Activated naive CD4-positive, alpha-beta T cell treated with anti-CD3 and anti-CD28 coated beads for 36 hours (primary cell): ENCODE measurements around the gene C16orf74. TPM values are rescaled to one million over a fixed set of nuclear protein-coding genes. Genes with fewer than 3 reads are reported as not detected.

Experiments used
- CTCF ChIA-PET: fragments of 350-600 bp; sonication (Branson Sonifier 250); formaldehyde crosslinking; loops from one replicate; lab custom pipeline; 2021; ENCODE audit warnings: antibody characterized with exemption; lab: Charles Lee
- DNase-seq: peaks from one replicate; pipeline ENCODE4 v3.0.0-alpha.2; 2020
- H3K27ac Mint-ChIP-seq: one replicate; pipeline ENCODE4 v1.8.0; 2021; ENCODE audit warnings: mild to moderate bottlenecking, mixed read lengths
- H3K27me3 Mint-ChIP-seq: one replicate; pipeline ENCODE4 v1.8.0; 2021; ENCODE audit warnings: low read depth, mixed read lengths
- H3K36me3 Mint-ChIP-seq: one replicate; pipeline ENCODE4 v1.8.0; 2021; ENCODE audit warnings: low read depth, mixed read lengths
- H3K4me1 Mint-ChIP-seq: one replicate; pipeline ENCODE4 v1.8.0; 2021; ENCODE audit warnings: low read depth, mixed read lengths
- H3K4me3 Mint-ChIP-seq: one replicate; pipeline ENCODE4 v1.8.0; 2021; ENCODE audit warnings: mild to moderate bottlenecking, moderate library complexity, mixed read lengths
- H3K9me3 Mint-ChIP-seq: one replicate; pipeline ENCODE4 v1.8.0; 2021; ENCODE audit warnings: mixed read lengths
- intact Hi-C: fragments of 100-400 bp; cut with micrococcal nuclease; formaldehyde crosslinking; loops from one replicate; pipeline ENCODE4 v1.15.1; 2023
- total RNA-seq, 2 experiments: library from RNA; stranded (reverse); gene quantifications; one replicate each; pipeline ENCODE4 v1.2.3, GENCODE V29; 2021

The C16orf74 gene
- under 1 TPM; 0.50 to 0.64 TPM for total RNA-seq

GRCh38 chr16:85750827-85751697, at the start of gene C16orf74:
TSS of gene C16orf74 (minus strand) at chr16:85751096. CDS start at chr16:85735217, 15,879 bp downstream.
- no peak for DNase-seq
- Mint-ChIP-seq H3K4me3 (peak within 1 kb of the TSS; percentile 75), H3K9me3 (no peaks in the 10 kb centered on the region), H3K4me1 (peaks cover 10% of the 10 kb centered on the region), H3K27me3 (peaks cover 20% of the 10 kb centered on the region), H3K27ac (no peak within 1 kb of the TSS), H3K36me3 (no peaks in the 10 kb centered on the region)
- CTCF ChIA-PET, result no interaction called here
- intact Hi-C loops, result no loop called here

GRCh38 chr16:85800321-85800669, 49.4 kb upstream of the C16orf74 start:
- peak overlapping the region; percentile 84 for H3K27ac Mint-ChIP-seq
- peak overlapping the region; percentile 86 for H3K4me3 Mint-ChIP-seq
- DNase-seq, result peak; percentile 40

GRCh38 chr16:85799497-85800320, 48.8 kb upstream of the C16orf74 start, which contains the start of the genes COX4I1 and EMC8:
TSS of gene COX4I1 (plus strand) at chr16:85799695. CDS start at chr16:85801206, 1,511 bp downstream.
TSS of gene EMC8 (minus strand) at chr16:85799544. CDS start at chr16:85799295, 249 bp downstream.
- CTCF ChIA-PET, result interaction anchor here (1.0 kb wide), 2 partner anchors 19 to 22 kb away, joined by 3 read pairs; no protein-coding TSS in a partner anchor
- Mint-ChIP-seq H3K4me3 (peak within 1 kb of the TSS; percentile 86), H3K9me3 (no peaks in the 10 kb centered on the region), H3K4me1 (peaks cover 56% of the 10 kb centered on the region), H3K27me3 (no peaks in the 10 kb centered on the region), H3K36me3 (peaks cover 46% of the 10 kb centered on the region), H3K27ac (peak within 1 kb of the TSS; percentile 88)
- intact Hi-C loops, result loop anchor here (1.0 to 2.0 kb wide), 4 partner anchors 65 to 187 kb away; partner anchors contain the start of gene GSE1
- peak; percentile 97 for DNase-seq

More at GRCh38 chr16:85800321-85800669, 49.4 kb upstream of the C16orf74 start:
- peaks cover 48% of the 10 kb centered on the region for H3K36me3 Mint-ChIP-seq
- CTCF ChIA-PET, result interaction anchor here (1.0 kb wide), 2 partner anchors 19 to 21 kb away, joined by 3 read pairs; no protein-coding TSS in a partner anchor
- peaks cover 53% of the 10 kb centered on the region for H3K4me1 Mint-ChIP-seq
- H3K9me3 Mint-ChIP-seq, result no peaks in the 10 kb centered on the region
- intact Hi-C loops, result no loop called here
- no peaks in the 10 kb centered on the region for H3K27me3 Mint-ChIP-seq

- CTCF ChIA-PET, result interaction anchor here (1.6 kb wide), 1 partner anchor 23 kb away, joined by 3 read pairs; no protein-coding TSS in a partner anchor
- peak; percentile 29 for DNase-seq
- Mint-ChIP-seq H3K9me3 (no peaks in the 10 kb centered on the region), H3K4me3 (peak overlapping the region; percentile 86), H3K4me1 (peaks cover 58% of the 10 kb centered on the region), H3K36me3 (peaks cover 42% of the 10 kb centered on the region), H3K27me3 (no peaks in the 10 kb centered on the region), H3K27ac (peak overlapping the region; percentile 88)
- intact Hi-C loops, result loop anchor here (1.0 to 2.0 kb wide), 4 partner anchors 64 to 186 kb away; partner anchors contain the start of gene GSE1
These were observed 48.1 kb upstream of the C16orf74 start for GRCh38 chr16:85798901-85799496.

- DNase-seq, result no peak
These were observed 47.4 kb upstream of the C16orf74 start for GRCh38 chr16:85798283-85798776.

GRCh38 chr16:85796599-85796998, 45.7 kb upstream of the C16orf74 start:
- Mint-ChIP-seq H3K36me3 (peaks cover 39% of the 10 kb centered on the region), H3K27me3 (no peaks in the 10 kb centered on the region), H3K4me1 (peaks cover 56% of the 10 kb centered on the region), H3K27ac (no peak overlapping the region), H3K9me3 (peaks cover 2% of the 10 kb centered on the region), H3K4me3 (no peak overlapping the region)
- intact Hi-C loops, result no loop called here
- CTCF ChIA-PET, result interaction anchor here (1.5 kb wide), 1 partner anchor 24 kb away, joined by 3 read pairs; no protein-coding TSS in a partner anchor
- DNase-seq, result no peak

More at GRCh38 chr16:85798283-85798776, 47.4 kb upstream of the C16orf74 start:
- Mint-ChIP-seq H3K27ac (no peak overlapping the region), H3K9me3 (no peaks in the 10 kb centered on the region), H3K4me1 (peaks cover 58% of the 10 kb centered on the region), H3K36me3 (peaks cover 37% of the 10 kb centered on the region), H3K27me3 (no peaks in the 10 kb centered on the region), H3K4me3 (peak overlapping the region; percentile 86)
- CTCF ChIA-PET, result interaction anchor here (1.2 to 1.6 kb wide), 3 partner anchors 11 to 23 kb away, joined by 3 read pairs; no protein-coding TSS in a partner anchor
- intact Hi-C loops, result loop anchor here (2.0 kb wide), 2 partner anchors 64 to 186 kb away; partner anchors contain the start of gene GSE1

GRCh38 chr16:85796152-85796551, 45.3 kb upstream of the C16orf74 start:
- H3K36me3 Mint-ChIP-seq, result peaks cover 39% of the 10 kb centered on the region

GRCh38 chr16:85794696-85795095, 43.8 kb upstream of the C16orf74 start:
- Mint-ChIP-seq H3K27me3 (no peaks in the 10 kb centered on the region), H3K27ac (no peak overlapping the region), H3K4me1 (peaks cover 56% of the 10 kb centered on the region), H3K4me3 (no peak overlapping the region), H3K9me3 (peaks cover 2% of the 10 kb centered on the region), H3K36me3 (peaks cover 42% of the 10 kb centered on the region)
- CTCF ChIA-PET, result no interaction called here
- no peak for DNase-seq
- intact Hi-C loops, result no loop called here

More at GRCh38 chr16:85796152-85796551, 45.3 kb upstream of the C16orf74 start:
- CTCF ChIA-PET, result no interaction called here
- intact Hi-C loops, result no loop called here
- Mint-ChIP-seq H3K27ac (no peak overlapping the region), H3K9me3 (peaks cover 2% of the 10 kb centered on the region), H3K4me1 (peaks cover 55% of the 10 kb centered on the region), H3K27me3 (no peaks in the 10 kb centered on the region), H3K4me3 (no peak overlapping the region)
- DNase-seq, result no peak

- H3K36me3 Mint-ChIP-seq, result peaks cover 47% of the 10 kb centered on the region
- no peaks in the 10 kb centered on the region for H3K27me3 Mint-ChIP-seq
- CTCF ChIA-PET, result no interaction called here
- no peak overlapping the region for H3K27ac Mint-ChIP-seq
- intact Hi-C loops, result no loop called here
- no peak overlapping the region for H3K4me3 Mint-ChIP-seq
- DNase-seq, result no peak
- peaks cover 2% of the 10 kb centered on the region for H3K9me3 Mint-ChIP-seq
- H3K4me1 Mint-ChIP-seq, result peaks cover 61% of the 10 kb centered on the region
These were observed 42.9 kb upstream of the C16orf74 start for GRCh38 chr16:85793662-85794298.

- intact Hi-C loops, result no loop called here
- Mint-ChIP-seq H3K27me3 (no peaks in the 10 kb centered on the region), H3K36me3 (peaks cover 41% of the 10 kb centered on the region), H3K4me1 (peaks cover 34% of the 10 kb centered on the region), H3K4me3 (no peak overlapping the region), H3K27ac (no peak overlapping the region), H3K9me3 (peaks cover 2% of the 10 kb centered on the region)
- no peak for DNase-seq
- CTCF ChIA-PET, result interaction anchor here (0.6 to 1.0 kb wide), 2 partner anchors 30 to 1727 kb away, joined by 3 read pairs; no protein-coding TSS in a partner anchor
These were observed 38.9 kb upstream of the C16orf74 start for GRCh38 chr16:85789773-85790172.

- peaks cover 2% of the 10 kb centered on the region for H3K9me3 Mint-ChIP-seq
- no peaks in the 10 kb centered on the region for H3K27me3 Mint-ChIP-seq
- no peak for DNase-seq
- intact Hi-C loops, result no loop called here
- H3K4me3 Mint-ChIP-seq, result no peak overlapping the region
- peaks cover 31% of the 10 kb centered on the region for H3K4me1 Mint-ChIP-seq
- CTCF ChIA-PET, result interaction anchor here (0.7 to 1.0 kb wide), 2 partner anchors 20 to 31 kb away, joined by 3 to 4 read pairs; no protein-coding TSS in a partner anchor
- H3K36me3 Mint-ChIP-seq, result peaks cover 40% of the 10 kb centered on the region
- no peak overlapping the region for H3K27ac Mint-ChIP-seq
These were observed 37.9 kb upstream of the C16orf74 start for GRCh38 chr16:85788819-85789218.
